Endothelial cell of umbilical vein (primary cell): ENCODE measurements around the gene TADA2B. TPM values are rescaled to one million over a fixed set of nuclear protein-coding genes. Genes with fewer than 3 reads are reported as not detected.

Experiments
- BruUV-seq: library from RNA; stranded (reverse); fragments of 400-500 nt; replicated peaks from 2 replicates; lab custom pipeline; 2021; lab: Mats Ljungman, UMichigan
- CTCF ChIA-PET: fragments of 300-600, 350-600 bp; sonication (Branson Sonifier 250); formaldehyde crosslinking; loops from one replicate; lab custom pipeline; 2021; ENCODE audit warnings: antibody characterized with exemption, inconsistent platforms; lab: Charles Lee
- POLR2A ChIA-PET: fragments of 300-600, 350-600 bp; sonication (Branson Sonifier 250); formaldehyde crosslinking; loops from one replicate; lab custom pipeline; 2021; ENCODE audit warnings: antibody characterized with exemption, inconsistent platforms; lab: Charles Lee
- DNase-seq: peaks from one replicate; pipeline ENCODE4 v3.0.0-alpha.2; 2011; ENCODE audit warnings: low read depth, low spot score
- FAIRE-seq: peaks from 2 replicates; lab custom pipeline; 2011; peaks lifted over from hg19 to GRCh38; lab: Jason Lieb, UNC
- H2AFZ ChIP-seq: 2 replicates; pipeline ENCODE4 v1.6.0; 2012; ENCODE audit warnings: low read depth, low read length, control low read depth, inconsistent platforms
- H3K27ac ChIP-seq: 2 replicates; pipeline ENCODE4 v1.5.1; 2011; ENCODE audit warnings: low read depth, mild to moderate bottlenecking, control low read depth, low read length, moderate library complexity; ENCODE audit not compliant: insufficient read depth
- H3K27me3 ChIP-seq, 2 experiments: 2 replicates each; pipeline versions ENCODE4 v1.6.0 to v1.6.1; 2011; ENCODE audit warnings: low read length in 2 of 2, mixed read lengths in 1 of 2; ENCODE audit not compliant: control insufficient read depth in 2 of 2, insufficient read depth in 2 of 2
- H3K36me3 ChIP-seq, 2 experiments: 2 replicates in 1 of 2; 3 replicates in 1 of 2; pipeline ENCODE4 v1.5.1; 2011; ENCODE audit warnings: low read length in 2 of 2, mild to moderate bottlenecking in 1 of 2, moderate library complexity in 1 of 2; ENCODE audit not compliant: control insufficient read depth in 2 of 2, insufficient read depth in 2 of 2; ENCODE audit errors: extremely low read depth in 1 of 2
- H3K4me1 ChIP-seq: 3 replicates; pipeline ENCODE4 v1.5.1; 2011; ENCODE audit warnings: mild to moderate bottlenecking, low read length; ENCODE audit not compliant: control insufficient read depth, insufficient read depth; ENCODE audit errors: extremely low read depth
- H3K4me2 ChIP-seq: 2 replicates; pipeline ENCODE4 v1.6.1; 2011; ENCODE audit warnings: low read length, control low read depth, mixed read lengths; ENCODE audit not compliant: insufficient read depth
- H3K4me3 ChIP-seq, 3 experiments: fragments of 200-600 bp in 1 of 3; sonication (generic), shearing (Covaris generic) in 1 of 3; replicated peaks in 1 of 3; 2 replicates each; pipeline ENCODE4 v1.5.1; 2011 to 2016; ENCODE audit warnings: control low read depth in 3 of 3, low read length in 3 of 3, mild to moderate bottlenecking in 2 of 3, inconsistent platforms in 1 of 3, low read depth in 1 of 3, moderate library complexity in 1 of 3; ENCODE audit not compliant: insufficient read depth in 1 of 3
- H3K79me2 ChIP-seq: 2 replicates; pipeline ENCODE4 v1.6.0; 2012; ENCODE audit warnings: low read length, inconsistent platforms; ENCODE audit not compliant: control insufficient read depth, insufficient read depth
- H3K9ac ChIP-seq: replicated peaks from 2 replicates; pipeline ENCODE3; 2011; ENCODE audit warnings: low read length, control low read depth; ENCODE audit not compliant: insufficient read depth; ENCODE audit errors: extremely low read depth
- H3K9me1 ChIP-seq: replicated peaks from 3 replicates; pipeline ENCODE4 v1.6.0; 2011; ENCODE audit warnings: mild to moderate bottlenecking, low read length; ENCODE audit not compliant: control insufficient read depth, insufficient read depth; ENCODE audit errors: extremely low read depth
- H3K9me3 ChIP-seq: replicated peaks from 2 replicates; pipeline ENCODE4 v1.5.1; 2012; ENCODE audit warnings: low read length, inconsistent platforms; ENCODE audit not compliant: control insufficient read depth, insufficient read depth
- H4K20me1 ChIP-seq: replicated peaks from 2 replicates; pipeline ENCODE3; 2011; ENCODE audit warnings: mild to moderate bottlenecking, low read length; ENCODE audit not compliant: control insufficient read depth, insufficient read depth; ENCODE audit errors: extremely low read depth
- CTCF ChIP-seq, 2 donors: IDR thresholded peaks; 1 replicate in 1 of 2; 2 replicates in 1 of 2; pipeline ENCODE4 v1.5.1; 2011; ENCODE audit warnings: low read length in 2 of 2, mild to moderate bottlenecking in 2 of 2, moderate library complexity in 2 of 2, control low read depth in 1 of 2, inconsistent platforms in 1 of 2, low read depth in 1 of 2; ENCODE audit not compliant: insufficient read depth in 1 of 2; ENCODE audit errors: extremely low read depth in 1 of 2
- GATA2 ChIP-seq: IDR thresholded peaks from 2 replicates; pipeline ENCODE4 v1.7.0; 2011; ENCODE audit warnings: low read depth, mild to moderate bottlenecking, moderate library complexity, mixed read lengths, low read length; ENCODE audit not compliant: insufficient read length, insufficient read depth
- JUN ChIP-seq: IDR thresholded peaks from 2 replicates; pipeline ENCODE4 v1.6.1; 2011; ENCODE audit warnings: borderline replicate concordance, low read depth; ENCODE audit not compliant: insufficient read length, insufficient read depth
- POLR2AphosphoS5 ChIP-seq: IDR thresholded peaks from 2 replicates; pipeline ENCODE4 v1.6.1; 2012; ENCODE audit warnings: low read depth, mild to moderate bottlenecking, control low read depth, low read length, moderate library complexity; ENCODE audit not compliant: insufficient read depth
- dilution Hi-C: fragments of 300-500 bp; cut with MboI; formaldehyde crosslinking; loops from one replicate; pipeline ENCODE4 v1.15.0; 2019; ENCODE audit warnings: low sequenced_read_pairs; ENCODE audit not compliant: extremely low pct_ligation_motif_present
- intact Hi-C: fragments of 100-400 bp; cut with micrococcal nuclease; formaldehyde crosslinking; loops from one replicate; pipeline ENCODE4 v1.10.0; 2022
- polyA plus RNA-seq, 4 experiments: library from polyadenylated mRNA; depleted of rRNA in 3 of 4; stranded (reverse) in 3 of 4; unstranded in 1 of 4; fragments of >200 nt; gene quantifications; 2 replicates each; pipeline versions ENCODE4 v1.2.1 to v1.2.3, GENCODE V29; 2011 to 2012; ENCODE audit warnings: missing spikeins in 1 of 4
- total RNA-seq: library from RNA; stranded (reverse); gene quantifications from 2 replicates; pipeline ENCODE4 v1.2.3, GENCODE V29; 2021

The TADA2B gene
- total and polyA plus RNA-seq, 2 donors (not counting 3 experiments of a cell fraction or from before 2014, with no cell fraction given) = 5.5 to 11.5 TPM

- FAIRE-seq (no peak), DNase-seq (no peak)
- ChIA-PET CTCF (interaction anchor here (1.2 to 1.5 kb wide), 4 partner anchors 9 to 44 kb away, joined by 3 to 6 read pairs (median 4); partner anchors contain the start of gene TADA2B), POLR2A (no interaction called here)
- Histone ChIP-seq H3K4me1 (no peaks in the 10 kb centered on the region), H3K9me1 (no peaks in the 10 kb centered on the region), H3K4me3 (no peak overlapping the region), H3K4me2 (no peak overlapping the region), H3K36me3 (peaks cover 8 to 25% of the 10 kb centered on the region in 2 experiments), H3K9ac (no peak overlapping the region), H3K27ac (no peak overlapping the region), H3K27me3 (no peaks in the 10 kb centered on the region), H2AFZ (no peak overlapping the region), H3K9me3 (no peaks in the 10 kb centered on the region), H3K79me2 (no peaks in the 10 kb centered on the region), H4K20me1 (peaks cover 2% of the 10 kb centered on the region)
- BruUV-seq = no TSS peak
- dilution Hi-C loops (no loop called here), intact Hi-C loops (no loop called here)
- TF ChIP-seq POLR2AphosphoS5 (no peak), JUN (no peak), CTCF (IDR thresholded peaks at IDR 0.05; ENCODE audit: extremely low read depth in 1 of 2, insufficient read depth in 1 of 2, low read depth in 1 of 2, low read length in 2 of 2) (no peak), GATA2 (no peak)
These were observed 43.7 kb upstream of the TADA2B start for GRCh38 chr4:6999172-7000086.
